GM19043 (cell line): ENCODE results near the gene KCNA1.

Experiments used
- ATAC-seq: cut with Tn5 transposase; IDR thresholded peaks from one replicate; pipeline ENCODE4 v1.9.1; 2021; ENCODE audit warnings: low read depth; ENCODE audit not compliant: unreplicated experiment

KCNA1 gene

DNA sequence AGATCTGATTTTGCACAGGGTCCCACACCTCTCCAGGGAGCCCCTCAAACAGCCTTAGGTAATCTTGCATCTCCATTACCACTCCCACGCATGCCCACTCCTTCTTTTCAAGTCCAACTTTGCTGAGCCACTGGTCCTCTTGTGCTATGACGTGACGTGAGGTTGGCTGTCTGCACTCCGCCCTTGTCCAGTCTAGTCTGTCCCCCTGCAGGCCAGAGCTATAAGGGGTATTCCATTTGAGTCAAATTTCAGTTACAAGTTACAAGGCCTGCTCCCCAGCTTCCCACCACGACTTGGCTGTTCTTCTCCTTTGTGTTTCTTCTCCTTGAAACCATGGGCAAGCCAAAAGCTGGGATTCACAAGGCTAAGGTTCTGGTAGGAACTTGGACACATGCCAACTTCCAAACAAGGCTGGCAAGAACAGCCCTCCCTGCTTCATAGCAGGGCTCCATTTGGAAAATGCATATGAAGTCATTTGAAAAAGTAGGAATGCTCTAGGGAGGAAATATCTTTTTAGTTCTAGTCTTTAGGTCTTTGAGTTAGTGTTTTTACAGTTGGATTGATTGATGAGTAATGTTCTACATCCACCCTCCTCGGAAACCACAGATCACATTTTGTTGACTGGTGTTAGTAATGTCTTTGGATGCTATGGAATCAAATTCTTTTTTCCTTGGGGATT lies 49.1 kb downstream of the KCNA1 start:
- no peak for ATAC-seq

- ATAC-seq, result no peak
Measured at GRCh38 chr12:4959381-4959780, 49.7 kb downstream of the KCNA1 start.

GRCh38 chr12:4960030-4960429 lies 50.3 kb downstream of the KCNA1 start:
- ATAC-seq, result no peak

- no peak for ATAC-seq
Measured at GRCh38 chr12:4960547-4960946, 50.8 kb downstream of the KCNA1 start.

DNA sequence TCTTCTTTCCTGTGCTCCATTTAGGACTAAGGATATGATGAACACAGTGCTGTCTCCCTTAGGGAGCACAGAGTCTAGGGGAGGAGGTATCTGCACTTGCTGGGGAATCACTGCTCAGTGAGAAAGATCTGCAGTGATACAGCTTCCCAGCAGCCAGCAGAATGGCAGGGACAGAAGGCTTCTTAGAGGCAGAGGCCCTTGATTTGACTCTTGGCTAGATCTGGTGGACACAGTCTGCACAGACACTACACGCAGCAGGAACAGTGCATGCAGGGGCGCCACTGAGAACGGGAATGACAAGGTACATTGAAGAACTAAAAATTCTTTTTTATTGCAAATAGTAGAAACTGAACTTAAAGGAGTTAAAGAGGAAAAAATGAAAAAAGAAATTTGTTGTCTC lies 51.6 kb downstream of the KCNA1 start:
- no peak for ATAC-seq

- ATAC-seq, result no peak
Measured at GRCh38 chr12:4962539-4963486, 53.1 kb downstream of the KCNA1 start.
